ENCODE data around the gene TCF3.

The TCF3 gene

DNA sequence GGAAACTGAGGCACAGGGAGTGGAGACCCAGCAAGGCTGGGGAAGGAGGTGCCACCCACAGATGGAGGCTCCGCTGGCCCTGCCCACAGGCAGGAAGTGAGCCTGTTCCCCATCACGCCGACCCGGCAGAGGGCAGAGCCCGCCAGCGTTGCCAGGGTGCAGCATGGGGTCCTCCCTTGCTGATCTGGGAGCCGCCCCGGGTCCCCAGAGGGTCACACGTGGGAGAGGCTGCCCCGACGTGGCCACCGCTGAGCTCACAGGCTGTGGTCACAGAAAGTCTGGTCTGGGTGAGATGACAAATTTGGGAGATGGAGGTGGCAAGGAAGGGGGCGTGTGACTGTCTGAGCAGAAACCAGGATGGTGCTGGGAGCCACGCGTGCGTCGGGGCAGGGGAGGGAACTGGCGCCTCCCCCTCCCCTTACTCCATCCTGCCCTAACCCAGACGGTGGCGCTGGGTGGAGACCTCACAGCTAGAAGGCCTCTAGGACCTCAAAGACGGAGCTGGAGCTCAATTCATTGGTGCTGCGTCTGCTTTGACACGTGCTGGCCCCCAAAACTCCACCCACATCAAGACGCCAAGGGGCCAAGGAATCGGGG lies 92.0 kb downstream of the TCF3 start:
- no peak for DNase-seq (ENCODE audit: low read depth)
